Lung (tissue), 12 donors: ENCODE measurements around the gene GLS2. TPM values are rescaled to one million over a fixed set of nuclear protein-coding genes. Genes with fewer than 3 reads are reported as not detected.

Source experiments
- ATAC-seq: fragments of 200-7000 bp; cut with Tn5 transposase; one replicate; pipeline ENCODE4 v1.9.1; 2020; ENCODE audit warnings: moderate number of reproducible peaks; ENCODE audit not compliant: insufficient read depth, low FRiP score
- DNase-seq, 3 donors: peaks; one replicate each; pipeline ENCODE4 v3.0.0-alpha.2; 2013 to 2017
- H3K27ac ChIP-seq, 2 donors: one replicate each; pipeline ENCODE4 v1.5.1; 2013; ENCODE audit warnings: mild to moderate bottlenecking in 2 of 2, moderate library complexity in 2 of 2, control low read depth in 1 of 2, inconsistent platforms in 1 of 2, low read depth in 1 of 2, low read length in 1 of 2
- H3K27me3 ChIP-seq, 3 donors: one replicate each; pipeline ENCODE4 v1.5.1; 2013; ENCODE audit warnings: low read length in 2 of 3; ENCODE audit not compliant: control insufficient read depth in 3 of 3, insufficient read depth in 3 of 3
- H3K36me3 ChIP-seq, 4 donors: one replicate each; pipeline ENCODE4 v1.5.1; 2013; ENCODE audit warnings: low read length in 4 of 4, mild to moderate bottlenecking in 1 of 4, moderate library complexity in 1 of 4; ENCODE audit not compliant: control insufficient read depth in 4 of 4, insufficient read depth in 4 of 4
- H3K4me1 ChIP-seq, 5 donors: one replicate each; pipeline ENCODE4 v1.5.1; 2013; ENCODE audit warnings: low read length in 5 of 5, mild to moderate bottlenecking in 2 of 5, moderate library complexity in 1 of 5; ENCODE audit not compliant: control insufficient read depth in 5 of 5, insufficient read depth in 5 of 5
- H3K4me3 ChIP-seq: one replicate; pipeline ENCODE4 v1.5.1; 2013; ENCODE audit warnings: mild to moderate bottlenecking, control low read depth, moderate library complexity
- H3K9ac ChIP-seq, 2 donors: one replicate each; pipeline ENCODE4 v1.5.1; 2013; ENCODE audit warnings: low read length in 2 of 2, control low read depth in 1 of 2; ENCODE audit not compliant: insufficient read depth in 1 of 2
- H3K9me3 ChIP-seq, 4 donors: one replicate each; pipeline ENCODE4 v1.5.1; 2013; ENCODE audit warnings: low read length in 3 of 4, mild to moderate bottlenecking in 1 of 4, moderate library complexity in 1 of 4; ENCODE audit not compliant: control insufficient read depth in 4 of 4, insufficient read depth in 3 of 4
- WGBS, 2 donors: extraction: QIAGEN DNeasy Blood & Tissue Kit; methylation state at CpG; one replicate each; pipeline ENCODE4 v1.1.7; 2013; 5-methylcytosine and 5-hydroxymethylcytosine counted together
- polyA plus RNA-seq, 2 donors: library from polyadenylated mRNA; stranded (reverse); fragments of 200-250 nt; gene quantifications; one replicate each; pipeline ENCODE4 v1.2.1, GENCODE V29; 2013
- total RNA-seq, 2 donors: library from RNA; depleted of rRNA in 1 of 2; stranded (reverse); fragments of >200 nt in 1 of 2; gene quantifications; one replicate each; pipeline ENCODE4 v1.2.1, GENCODE V29; 2014 to 2021
- TF ChIP-seq, protein P1 (sequence below): IDR thresholded peaks from 2 replicates; pipeline ENCODE4 v1.5.1; 2012; ENCODE audit warnings: mild to moderate bottlenecking; ENCODE audit errors: control extremely low read depth, extremely low read depth
- donor health status: control.
- donor health status: control.
- donor health status: Bipolar disorder and iron deficiency.
- donor health status: healthy.
- donor health status: DM: yes; HTN: yes; CAD: no.

GLS2 gene
- total and polyA plus RNA-seq, 4 donors, result 1.1 to 4.8 (median 3.6) TPM

DNA sequence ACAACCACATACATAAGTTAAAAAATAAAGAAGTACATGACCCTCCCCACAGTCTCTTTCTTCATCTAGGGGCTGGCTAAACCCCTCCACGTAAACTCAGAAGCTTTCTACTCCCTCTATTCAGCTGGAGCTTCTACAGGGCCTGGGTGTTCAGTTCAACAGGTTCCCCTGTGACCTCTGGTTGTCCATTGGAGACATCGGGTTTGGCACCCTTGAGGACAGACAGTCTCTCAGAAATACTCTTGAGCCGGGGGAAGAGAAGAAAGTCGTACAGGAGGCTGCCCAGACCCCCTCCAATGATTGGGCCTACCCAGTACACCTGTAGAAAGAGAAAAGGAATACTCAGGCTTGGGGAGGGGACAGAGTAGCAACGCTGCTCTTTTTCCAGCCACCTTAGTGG is 36.8 kb downstream of the GLS2 start:
- 65 to 69% methylated on average over 5 of the region's 5 CpGs for WGBS, 2 donors
- Histone ChIP-seq H3K27ac (no peak overlapping the region), H3K9me3 (no peaks in the 10 kb centered on the region), H3K4me3 (no peak overlapping the region), H3K9ac (no peak overlapping the region), H3K4me1 (peaks cover 0 to 6% (median 3%) of the 10 kb centered on the region in 5 donors), H3K27me3 (no peaks in the 10 kb centered on the region), H3K36me3 (no peaks in the 10 kb centered on the region)
- ATAC-seq, result no peak
- TF ChIP-seq, protein P1, sequence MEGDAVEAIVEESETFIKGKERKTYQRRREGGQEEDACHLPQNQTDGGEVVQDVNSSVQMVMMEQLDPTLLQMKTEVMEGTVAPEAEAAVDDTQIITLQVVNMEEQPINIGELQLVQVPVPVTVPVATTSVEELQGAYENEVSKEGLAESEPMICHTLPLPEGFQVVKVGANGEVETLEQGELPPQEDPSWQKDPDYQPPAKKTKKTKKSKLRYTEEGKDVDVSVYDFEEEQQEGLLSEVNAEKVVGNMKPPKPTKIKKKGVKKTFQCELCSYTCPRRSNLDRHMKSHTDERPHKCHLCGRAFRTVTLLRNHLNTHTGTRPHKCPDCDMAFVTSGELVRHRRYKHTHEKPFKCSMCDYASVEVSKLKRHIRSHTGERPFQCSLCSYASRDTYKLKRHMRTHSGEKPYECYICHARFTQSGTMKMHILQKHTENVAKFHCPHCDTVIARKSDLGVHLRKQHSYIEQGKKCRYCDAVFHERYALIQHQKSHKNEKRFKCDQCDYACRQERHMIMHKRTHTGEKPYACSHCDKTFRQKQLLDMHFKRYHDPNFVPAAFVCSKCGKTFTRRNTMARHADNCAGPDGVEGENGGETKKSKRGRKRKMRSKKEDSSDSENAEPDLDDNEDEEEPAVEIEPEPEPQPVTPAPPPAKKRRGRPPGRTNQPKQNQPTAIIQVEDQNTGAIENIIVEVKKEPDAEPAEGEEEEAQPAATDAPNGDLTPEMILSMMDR, result no peak
- no peak for DNase-seq

DNA sequence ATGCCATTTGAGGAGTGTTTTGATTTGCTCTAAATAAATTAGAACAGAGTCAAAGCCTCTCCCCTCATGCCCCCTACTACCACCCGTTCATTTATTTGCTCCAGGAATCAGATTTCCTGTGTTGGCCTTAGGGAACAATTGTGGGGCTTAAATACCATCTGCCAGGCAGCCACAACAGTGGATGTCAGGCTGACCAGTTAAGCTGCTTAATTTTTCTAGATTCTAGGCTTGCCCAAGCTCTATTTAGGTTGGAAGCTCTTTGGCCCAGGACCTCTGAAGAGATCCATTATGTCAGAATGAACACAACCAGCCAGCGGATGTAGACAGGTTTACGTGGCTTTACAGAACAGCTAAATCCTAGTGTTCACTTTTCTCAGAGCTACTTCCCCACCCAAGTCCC is 37.7 kb downstream of the GLS2 start:
- TF ChIP-seq, protein P1, result no peak
- no peak for ATAC-seq
- no peak for DNase-seq
- Histone ChIP-seq H3K27ac (no peak overlapping the region), H3K27me3 (no peaks in the 10 kb centered on the region), H3K4me3 (no peak overlapping the region), H3K4me1 (peaks cover 0 to 6% (median 3%) of the 10 kb centered on the region in 5 donors), H3K9ac (no peak overlapping the region), H3K9me3 (no peaks in the 10 kb centered on the region), H3K36me3 (no peaks in the 10 kb centered on the region)
- 87 to 92% methylated on average over 3 of the region's 3 CpGs for WGBS, 2 donors

DNA sequence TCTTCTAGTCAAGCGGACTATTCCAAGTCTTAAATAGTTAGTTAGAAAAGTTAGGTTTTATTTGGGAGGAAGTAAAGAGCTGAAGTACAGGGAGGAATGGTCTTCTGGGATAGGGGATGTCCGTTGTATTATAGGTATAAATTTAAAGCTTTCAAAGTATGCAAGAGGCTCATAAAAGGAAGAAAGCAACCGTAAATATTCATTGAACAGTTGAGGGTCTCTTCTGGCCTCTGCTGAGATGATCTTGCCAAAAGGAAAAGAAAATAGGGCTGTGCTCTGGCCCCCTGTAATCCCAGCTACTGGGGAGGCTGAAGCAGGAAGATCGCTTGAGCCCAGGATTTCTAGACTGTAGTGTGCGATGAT is 38.4 kb downstream of the GLS2 start:
- Histone ChIP-seq H3K4me1 (peaks cover 0 to 6% (median 3%) of the 10 kb centered on the region in 5 donors), H3K27me3 (no peaks in the 10 kb centered on the region), H3K36me3 (no peaks in the 10 kb centered on the region), H3K27ac (peak overlapping the region in 1 of 2 donors; percentile 97), H3K9ac (peak overlapping the region in 1 of 2 donors; percentile 86), H3K4me3 (no peak overlapping the region), H3K9me3 (no peaks in the 10 kb centered on the region)
- ATAC-seq (no peak), DNase-seq (no peak)
- WGBS, 2 donors, result 32 to 35% methylated on average over 5 of the region's 5 CpGs
- TF ChIP-seq, protein P1, result no peak
